ENCODE results near the gene CASZ1.

The CASZ1 gene

GRCh38 chr1:10671090-10671489, 125.4 kb downstream of the CASZ1 start:
- Histone ChIP-seq H3K36me3 (ENCODE audit: low read length) (no peaks in the 10 kb centered on the region), H4K20me1 (ENCODE audit: low read depth, low read length) (no peaks in the 10 kb centered on the region), H3K4me2 (ENCODE audit: low read depth, low read length, poor library complexity, severe bottlenecking) (no peak overlapping the region), H3K9ac (ENCODE audit: low read length) (no peak overlapping the region), H3F3A (ENCODE audit: insufficient read depth) (no peaks in the 10 kb centered on the region), H3K9me2 (replicated peaks; ENCODE audit: insufficient read depth, low read length) (no peaks in the 10 kb centered on the region), H3K4me3 (ENCODE audit: insufficient read depth, low read length, poor library complexity, severe bottlenecking) (no peak overlapping the region), H3K27ac (ENCODE audit: low read depth, low read length) (no peak overlapping the region), H3K79me2 (ENCODE audit: insufficient read depth, low read length) (no peaks in the 10 kb centered on the region), H3K27me3 (ENCODE audit: low read length) (no peaks in the 10 kb centered on the region), H2AFZ (ENCODE audit: low read depth, low read length, severe bottlenecking) (no peak overlapping the region), H3K9me3 (ENCODE audit: insufficient read depth, low read length) (no peaks in the 10 kb centered on the region)
- TF ChIP-seq EZH2phosphoT487 (conservative IDR thresholded peaks at IDR 0.05; ENCODE audit: low read length): no peak
- TF ChIP-seq CTCF (IDR thresholded peaks at IDR 0.05; ENCODE audit: insufficient read depth, low read length, poor library complexity, severe bottlenecking): no peak

GRCh38 chr1:10670190-10670589, 126.3 kb downstream of the CASZ1 start:
- no peaks in the 10 kb centered on the region for H3K9me2 ChIP-seq (replicated peaks; ENCODE audit: insufficient read depth, low read length)
- no peak overlapping the region for H3K9ac ChIP-seq (ENCODE audit: low read length)
- no peak overlapping the region for H3K27ac ChIP-seq (ENCODE audit: low read depth, low read length)
- H3K9me3 ChIP-seq (ENCODE audit: insufficient read depth, low read length): no peaks in the 10 kb centered on the region
- no peaks in the 10 kb centered on the region for H3F3A ChIP-seq (ENCODE audit: insufficient read depth)
- H3K36me3 ChIP-seq (ENCODE audit: low read length): no peaks in the 10 kb centered on the region
- H3K4me2 ChIP-seq (ENCODE audit: low read depth, low read length, poor library complexity, severe bottlenecking): no peak overlapping the region
- no peaks in the 10 kb centered on the region for H3K27me3 ChIP-seq (ENCODE audit: low read length)
- H3K4me3 ChIP-seq (ENCODE audit: insufficient read depth, low read length, poor library complexity, severe bottlenecking): no peak overlapping the region
- TF ChIP-seq CTCF (IDR thresholded peaks at IDR 0.05; ENCODE audit: insufficient read depth, low read length, poor library complexity, severe bottlenecking): no peak
- TF ChIP-seq EZH2phosphoT487 (conservative IDR thresholded peaks at IDR 0.05; ENCODE audit: low read length): no peak
- no peaks in the 10 kb centered on the region for H4K20me1 ChIP-seq (ENCODE audit: low read depth, low read length)
- no peaks in the 10 kb centered on the region for H3K79me2 ChIP-seq (ENCODE audit: insufficient read depth, low read length)
- no peak overlapping the region for H2AFZ ChIP-seq (ENCODE audit: low read depth, low read length, severe bottlenecking)

- no peak for TF ChIP-seq CTCF (IDR thresholded peaks at IDR 0.05; ENCODE audit: insufficient read depth, low read length, poor library complexity, severe bottlenecking)
- TF ChIP-seq EZH2phosphoT487 (conservative IDR thresholded peaks at IDR 0.05; ENCODE audit: low read length): no peak
- Histone ChIP-seq H3K79me2 (ENCODE audit: insufficient read depth, low read length) (no peaks in the 10 kb centered on the region), H2AFZ (ENCODE audit: low read depth, low read length, severe bottlenecking) (no peak overlapping the region), H3K27me3 (ENCODE audit: low read length) (no peaks in the 10 kb centered on the region), H3K4me2 (ENCODE audit: low read depth, low read length, poor library complexity, severe bottlenecking) (no peak overlapping the region), H3K9me3 (ENCODE audit: insufficient read depth, low read length) (no peaks in the 10 kb centered on the region), H3K9me2 (replicated peaks; ENCODE audit: insufficient read depth, low read length) (no peaks in the 10 kb centered on the region), H4K20me1 (ENCODE audit: low read depth, low read length) (no peaks in the 10 kb centered on the region), H3K36me3 (ENCODE audit: low read length) (no peaks in the 10 kb centered on the region), H3K27ac (ENCODE audit: low read depth, low read length) (no peak overlapping the region), H3K9ac (ENCODE audit: low read length) (no peak overlapping the region), H3F3A (ENCODE audit: insufficient read depth) (no peaks in the 10 kb centered on the region), H3K4me3 (ENCODE audit: insufficient read depth, low read length, poor library complexity, severe bottlenecking) (no peak overlapping the region)
Measured at GRCh38 chr1:10669570-10669969, 126.9 kb downstream of the CASZ1 start.
